ENCODE data around the gene MB21D2. TPM values are rescaled to one million over a fixed set of nuclear protein-coding genes. Genes with fewer than 3 reads are reported as not detected.
A peak's percentile ranks its signal among the peaks of the same experiment; 100 is the strongest.

MB21D2 gene
- total and polyA plus RNA-seq, 4 donors, result 3.3 to 5.3 (median 4.2) TPM

GRCh38 chr3:192904632-192905289, 12.9 kb downstream of the MB21D2 start:
- no peak for ATAC-seq (ENCODE audit: low FRiP score)
- no peak overlapping the region for H3K27ac ChIP-seq (ENCODE audit: low read depth in 1 of 2, low read length in 2 of 2)
- H3K9me3 ChIP-seq (ENCODE audit: control insufficient read depth, low read length), result no peaks in the 10 kb centered on the region
- no peaks in the 10 kb centered on the region for H3K36me3 ChIP-seq (ENCODE audit: control insufficient read depth in 1 of 2, insufficient read depth in 2 of 2, low read length in 1 of 2)
- H3K4me3 ChIP-seq (ENCODE audit: low read length in 2 of 2), result no peak overlapping the region
- H3K27me3 ChIP-seq (ENCODE audit: control insufficient read depth in 1 of 2, insufficient read depth in 2 of 2, low read length in 1 of 2), result no peaks in the 10 kb centered on the region
- no peak for DNase-seq
- intact Hi-C loops (cut with DNase I), result no loop called here
- 91 to 94% methylated on average over 10 of the region's 10 CpGs for WGBS, 2 donors
- H3K4me1 ChIP-seq (ENCODE audit: control insufficient read depth in 1 of 2, insufficient read depth in 2 of 2, low read length in 2 of 2), result peaks cover 0 to 2% of the 10 kb centered on the region in 2 donors

- WGBS, 2 donors, result 94 to 95% methylated on average over 4 of the region's 4 CpGs
These were observed 15.1 kb downstream of the MB21D2 start for GRCh38 chr3:192902549-192902948.

GRCh38 chr3:192901435-192901834, 16.2 kb downstream of the MB21D2 start:
- intact Hi-C loops (cut with DNase I), result no loop called here

More at GRCh38 chr3:192902549-192902948, 15.1 kb downstream of the MB21D2 start:
- Histone ChIP-seq H3K27ac (ENCODE audit: low read depth in 1 of 2, low read length in 2 of 2) (no peak overlapping the region), H3K27me3 (ENCODE audit: control insufficient read depth in 1 of 2, insufficient read depth in 2 of 2, low read length in 1 of 2) (no peaks in the 10 kb centered on the region), H3K4me3 (ENCODE audit: low read length in 2 of 2) (no peak overlapping the region), H3K36me3 (ENCODE audit: control insufficient read depth in 1 of 2, insufficient read depth in 2 of 2, low read length in 1 of 2) (no peaks in the 10 kb centered on the region), H3K4me1 (ENCODE audit: control insufficient read depth in 1 of 2, insufficient read depth in 2 of 2, low read length in 2 of 2) (peaks cover 0 to 2% of the 10 kb centered on the region in 2 donors), H3K9me3 (ENCODE audit: control insufficient read depth, low read length) (no peaks in the 10 kb centered on the region)
- intact Hi-C loops (cut with DNase I), result no loop called here
- no peak for DNase-seq
- no peak for ATAC-seq (ENCODE audit: low FRiP score)

GRCh38 chr3:192899540-192899982, 18.1 kb downstream of the MB21D2 start:
- ATAC-seq (ENCODE audit: low FRiP score) (no peak), DNase-seq (no peak)
- H3K4me3 ChIP-seq (ENCODE audit: low read length in 2 of 2), result no peak overlapping the region
- H3K9me3 ChIP-seq (ENCODE audit: control insufficient read depth, low read length), result no peaks in the 10 kb centered on the region
- intact Hi-C loops (cut with DNase I), result no loop called here
- H3K4me1 ChIP-seq (ENCODE audit: control insufficient read depth in 1 of 2, insufficient read depth in 2 of 2, low read length in 2 of 2), result peaks cover 0 to 2% of the 10 kb centered on the region in 2 donors
- no peaks in the 10 kb centered on the region for H3K36me3 ChIP-seq (ENCODE audit: control insufficient read depth in 1 of 2, insufficient read depth in 2 of 2, low read length in 1 of 2)
- no peak overlapping the region for H3K27ac ChIP-seq (ENCODE audit: low read depth in 1 of 2, low read length in 2 of 2)
- no peaks in the 10 kb centered on the region for H3K27me3 ChIP-seq (ENCODE audit: control insufficient read depth in 1 of 2, insufficient read depth in 2 of 2, low read length in 1 of 2)
- 53 to 56% methylated on average over 3 of the region's 3 CpGs for WGBS, 2 donors

More at GRCh38 chr3:192901435-192901834, 16.2 kb downstream of the MB21D2 start:
- Histone ChIP-seq H3K4me1 (ENCODE audit: control insufficient read depth in 1 of 2, insufficient read depth in 2 of 2, low read length in 2 of 2) (peaks cover 0 to 2% of the 10 kb centered on the region in 2 donors), H3K27ac (ENCODE audit: low read depth in 1 of 2, low read length in 2 of 2) (no peak overlapping the region), H3K9me3 (ENCODE audit: control insufficient read depth, low read length) (no peaks in the 10 kb centered on the region), H3K27me3 (ENCODE audit: control insufficient read depth in 1 of 2, insufficient read depth in 2 of 2, low read length in 1 of 2) (no peaks in the 10 kb centered on the region), H3K36me3 (ENCODE audit: control insufficient read depth in 1 of 2, insufficient read depth in 2 of 2, low read length in 1 of 2) (no peaks in the 10 kb centered on the region), H3K4me3 (ENCODE audit: low read length in 2 of 2) (no peak overlapping the region)
- WGBS, 2 donors, result 14 to 16% methylated on average over 1 of the region's 1 CpG
- ATAC-seq (ENCODE audit: low FRiP score) (no peak), DNase-seq (no peak)

GRCh38 chr3:192897005-192897404, 20.7 kb downstream of the MB21D2 start:
- H3K4me3 ChIP-seq (ENCODE audit: low read length in 2 of 2), result no peak overlapping the region
- ATAC-seq (ENCODE audit: low FRiP score) (no peak), DNase-seq (no peak)
- no peak overlapping the region for H3K27ac ChIP-seq (ENCODE audit: low read depth in 1 of 2, low read length in 2 of 2)
- no peaks in the 10 kb centered on the region for H3K27me3 ChIP-seq (ENCODE audit: control insufficient read depth in 1 of 2, insufficient read depth in 2 of 2, low read length in 1 of 2)
- H3K36me3 ChIP-seq (ENCODE audit: control insufficient read depth in 1 of 2, insufficient read depth in 2 of 2, low read length in 1 of 2), result no peaks in the 10 kb centered on the region
- 90 to 94% methylated on average over 5 of the region's 5 CpGs for WGBS, 2 donors
- no peaks in the 10 kb centered on the region for H3K9me3 ChIP-seq (ENCODE audit: control insufficient read depth, low read length)
- no peaks in the 10 kb centered on the region for H3K4me1 ChIP-seq (ENCODE audit: control insufficient read depth in 1 of 2, insufficient read depth in 2 of 2, low read length in 2 of 2)
- intact Hi-C loops (cut with DNase I), result no loop called here

- Histone ChIP-seq H3K36me3 (ENCODE audit: control insufficient read depth in 1 of 2, insufficient read depth in 2 of 2, low read length in 1 of 2) (no peaks in the 10 kb centered on the region), H3K27me3 (ENCODE audit: control insufficient read depth in 1 of 2, insufficient read depth in 2 of 2, low read length in 1 of 2) (no peaks in the 10 kb centered on the region), H3K9me3 (ENCODE audit: control insufficient read depth, low read length) (no peaks in the 10 kb centered on the region), H3K4me3 (ENCODE audit: low read length in 2 of 2) (no peak overlapping the region), H3K27ac (ENCODE audit: low read depth in 1 of 2, low read length in 2 of 2) (no peak overlapping the region), H3K4me1 (ENCODE audit: control insufficient read depth in 1 of 2, insufficient read depth in 2 of 2, low read length in 2 of 2) (no peaks in the 10 kb centered on the region)
- no peak for ATAC-seq (ENCODE audit: low FRiP score)
- WGBS, 2 donors, result 90 to 93% methylated on average over 5 of the region's 5 CpGs
- DNase-seq, result no peak
- intact Hi-C loops (cut with DNase I), result no loop called here
These were observed 21.4 kb downstream of the MB21D2 start for GRCh38 chr3:192896208-192896607.

GRCh38 chr3:192894676-192895075, 23.0 kb downstream of the MB21D2 start:
- Histone ChIP-seq H3K4me3 (ENCODE audit: low read length in 2 of 2) (no peak overlapping the region), H3K4me1 (ENCODE audit: control insufficient read depth in 1 of 2, insufficient read depth in 2 of 2, low read length in 2 of 2) (no peaks in the 10 kb centered on the region), H3K36me3 (ENCODE audit: control insufficient read depth in 1 of 2, insufficient read depth in 2 of 2, low read length in 1 of 2) (no peaks in the 10 kb centered on the region), H3K27me3 (ENCODE audit: control insufficient read depth in 1 of 2, insufficient read depth in 2 of 2, low read length in 1 of 2) (no peaks in the 10 kb centered on the region), H3K27ac (ENCODE audit: low read depth in 1 of 2, low read length in 2 of 2) (no peak overlapping the region), H3K9me3 (ENCODE audit: control insufficient read depth, low read length) (no peaks in the 10 kb centered on the region)
- DNase-seq (no peak), ATAC-seq (ENCODE audit: low FRiP score) (no peak)
- intact Hi-C loops (cut with DNase I), result no loop called here
- 72 to 75% methylated on average over 5 of the region's 5 CpGs for WGBS, 2 donors

GRCh38 chr3:192892981-192893700, 24.5 kb downstream of the MB21D2 start:
- Histone ChIP-seq H3K27me3 (ENCODE audit: control insufficient read depth in 1 of 2, insufficient read depth in 2 of 2, low read length in 1 of 2) (no peaks in the 10 kb centered on the region), H3K4me3 (ENCODE audit: low read length in 2 of 2) (no peak overlapping the region), H3K27ac (ENCODE audit: low read depth in 1 of 2, low read length in 2 of 2) (no peak overlapping the region), H3K4me1 (ENCODE audit: control insufficient read depth in 1 of 2, insufficient read depth in 2 of 2, low read length in 2 of 2) (no peaks in the 10 kb centered on the region), H3K9me3 (ENCODE audit: control insufficient read depth, low read length) (no peaks in the 10 kb centered on the region), H3K36me3 (ENCODE audit: control insufficient read depth in 1 of 2, insufficient read depth in 2 of 2, low read length in 1 of 2) (no peaks in the 10 kb centered on the region)
- DNase-seq, result peak in 1 of 2 donors; percentile 80
- 23 to 40% methylated on average over 13 of the region's 13 CpGs for WGBS, 2 donors
- ATAC-seq (ENCODE audit: low FRiP score), result no peak
- intact Hi-C loops (cut with DNase I), result no loop called here

Measured in aorta (tissue), 5 donors.